Thymus (tissue), 11 donors: ENCODE measurements around the gene LINGO1. TPM values are rescaled to one million over a fixed set of nuclear protein-coding genes. Genes with fewer than 3 reads are reported as not detected.

Source experiments
- DNase-seq, 9 donors: peaks; one replicate each; pipeline ENCODE4 v3.0.0-alpha.2; 2013; ENCODE audit warnings: low spot score in 9 of 9, low read depth in 6 of 9, missing footprints in 1 of 9
- H3K27ac ChIP-seq, 2 donors: one replicate each; pipeline ENCODE4 v1.5.1; 2013; ENCODE audit warnings: control low read depth in 1 of 2, low read depth in 1 of 2, low read length in 1 of 2, mild to moderate bottlenecking in 1 of 2, moderate library complexity in 1 of 2
- H3K27me3 ChIP-seq, 2 donors: one replicate each; pipeline ENCODE4 v1.5.1; 2013; ENCODE audit warnings: low read length in 1 of 2; ENCODE audit not compliant: control insufficient read depth in 2 of 2, insufficient read depth in 1 of 2
- H3K36me3 ChIP-seq, 2 donors: one replicate each; pipeline ENCODE4 v1.5.1; 2013; ENCODE audit warnings: low read length in 1 of 2, mild to moderate bottlenecking in 1 of 2, moderate library complexity in 1 of 2; ENCODE audit not compliant: control insufficient read depth in 2 of 2, insufficient read depth in 2 of 2
- H3K4me1 ChIP-seq, 2 donors: one replicate each; pipeline ENCODE4 v1.5.1; 2013; ENCODE audit warnings: low read length in 2 of 2; ENCODE audit not compliant: control insufficient read depth in 2 of 2, insufficient read depth in 2 of 2
- H3K4me3 ChIP-seq, 2 donors: one replicate each; pipeline ENCODE4 v1.5.1; 2013; ENCODE audit warnings: low read length in 2 of 2, control low read depth in 1 of 2, mild to moderate bottlenecking in 1 of 2
- H3K9me3 ChIP-seq, 2 donors: one replicate each; pipeline ENCODE4 v1.5.1; 2013; ENCODE audit warnings: low read length in 1 of 2, mild to moderate bottlenecking in 1 of 2; ENCODE audit not compliant: control insufficient read depth in 2 of 2, insufficient read depth in 1 of 2
- WGBS: extraction: QIAGEN DNeasy Blood & Tissue Kit; methylation state at CpG from one replicate; pipeline ENCODE4 v1.1.7; 2013; 5-methylcytosine and 5-hydroxymethylcytosine counted together
- polyA plus RNA-seq: library from polyadenylated mRNA; stranded (reverse); fragments of 200-250 nt; gene quantifications from one replicate; pipeline ENCODE4 v1.2.3, GENCODE V29; 2013
- total RNA-seq: library from RNA; stranded (reverse); fragments of 120-200 nt; gene quantifications from one replicate; pipeline ENCODE4 v1.2.4, GENCODE V29; 2013
- donor health status: healthy.

LINGO1 gene
- total and polyA plus RNA-seq, 2 donors: 0.24 to 0.75 TPM

DNA sequence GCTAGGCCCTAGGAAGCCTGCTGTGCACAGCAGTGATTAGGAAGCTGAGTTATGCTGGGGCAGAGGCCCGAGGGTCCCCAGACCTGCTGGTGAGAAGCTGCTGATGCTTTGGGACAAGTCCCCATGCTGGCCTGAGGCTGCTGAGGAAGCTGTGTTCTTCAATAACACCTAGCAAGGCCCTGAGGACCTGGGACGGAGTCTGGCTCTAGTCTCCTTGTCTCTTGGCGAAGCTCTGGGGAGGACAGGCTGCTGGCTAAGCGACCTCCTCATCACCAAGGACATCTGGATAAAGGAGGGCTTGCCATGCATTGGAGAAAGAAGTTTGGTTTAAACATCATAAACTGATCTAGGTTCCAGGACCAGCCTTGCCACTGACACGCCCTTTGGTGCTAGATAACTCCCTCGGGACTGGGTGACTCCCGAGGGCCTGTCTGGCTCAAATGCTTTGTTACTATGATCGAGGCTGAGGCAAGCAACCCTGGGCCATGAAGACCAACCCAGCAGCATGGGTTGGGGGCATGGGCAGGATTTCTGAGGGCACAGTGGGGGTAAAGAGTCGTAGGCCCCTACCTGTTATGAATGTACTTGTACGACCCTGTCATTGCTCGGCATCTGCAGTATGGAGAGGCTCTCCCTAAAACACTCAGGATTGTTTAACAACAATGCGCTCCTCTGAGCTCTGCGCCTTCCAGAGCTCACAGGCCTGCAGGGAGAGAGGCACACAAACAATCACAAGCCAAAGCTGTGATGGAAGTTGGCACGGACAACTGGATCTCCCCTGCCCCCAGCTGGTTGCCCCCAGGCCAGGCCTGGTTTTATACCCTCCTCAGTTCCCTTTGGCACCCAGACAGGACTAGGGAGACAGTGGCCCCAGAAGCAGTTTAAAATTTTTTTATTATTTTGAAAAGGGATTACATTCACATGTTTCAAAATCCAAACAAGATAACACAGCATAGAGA, 64.4 kb downstream of the LINGO1 start:
- H3K36me3 ChIP-seq: no peaks in the 10 kb centered on the region
- no peak overlapping the region for H3K27ac ChIP-seq
- no peaks in the 10 kb centered on the region for H3K9me3 ChIP-seq
- no peaks in the 10 kb centered on the region for H3K27me3 ChIP-seq
- WGBS: 97% methylated on average over 14 of the region's 14 CpGs
- no peaks in the 10 kb centered on the region for H3K4me1 ChIP-seq
- DNase-seq: no peak
- no peak overlapping the region for H3K4me3 ChIP-seq

DNA sequence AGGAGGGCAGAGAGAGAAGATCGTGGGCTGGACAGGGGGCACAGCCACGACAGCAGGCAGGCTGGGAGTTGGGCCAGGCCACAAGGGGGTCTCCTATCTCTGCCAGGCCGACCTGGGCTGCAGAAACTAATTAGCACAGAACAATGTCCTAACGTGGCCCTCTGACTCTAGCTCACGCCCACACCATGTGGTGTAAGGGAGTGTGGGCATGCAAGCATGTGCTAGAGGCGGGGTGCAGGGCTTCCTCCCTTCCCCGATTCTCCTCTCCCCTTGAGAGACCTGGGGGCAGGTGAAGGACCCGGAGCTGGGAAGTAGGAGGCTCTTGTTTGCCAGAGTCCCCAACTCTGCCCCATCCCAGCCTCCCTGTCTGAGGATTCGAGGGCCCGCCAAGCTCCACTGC, 65.5 kb downstream of the LINGO1 start:
- 95% methylated on average over 10 of the region's 10 CpGs for WGBS
- Histone ChIP-seq H3K9me3 (no peaks in the 10 kb centered on the region), H3K4me1 (no peaks in the 10 kb centered on the region), H3K27ac (no peak overlapping the region), H3K36me3 (no peaks in the 10 kb centered on the region), H3K4me3 (no peak overlapping the region), H3K27me3 (no peaks in the 10 kb centered on the region)
- no peak for DNase-seq

DNA sequence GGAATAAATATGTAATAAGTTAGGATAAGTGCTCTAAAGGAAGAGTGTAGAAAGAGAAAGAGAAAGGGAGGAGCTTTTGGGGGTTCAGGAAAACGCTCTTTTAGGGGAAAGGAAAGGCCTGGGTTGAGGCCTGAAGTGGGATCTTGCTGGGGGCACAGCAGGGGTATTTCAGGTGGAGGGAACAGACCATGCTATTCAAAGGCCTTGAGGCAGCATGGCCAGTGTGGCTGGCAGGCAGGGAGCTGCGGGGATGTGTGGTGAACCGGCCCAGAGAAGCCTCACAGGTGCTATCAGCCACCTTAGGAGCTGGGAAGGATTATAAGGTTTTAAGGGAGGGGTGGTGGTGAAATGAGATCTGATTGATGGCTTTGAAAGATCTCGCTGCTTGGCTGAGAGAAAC, 66.6 kb downstream of the LINGO1 start:
- no peaks in the 10 kb centered on the region for H3K9me3 ChIP-seq
- no peaks in the 10 kb centered on the region for H3K27me3 ChIP-seq
- H3K36me3 ChIP-seq: no peaks in the 10 kb centered on the region
- no peak overlapping the region for H3K4me3 ChIP-seq
- no peaks in the 10 kb centered on the region for H3K4me1 ChIP-seq
- DNase-seq: no peak
- 93% methylated on average over 4 of the region's 4 CpGs for WGBS
- H3K27ac ChIP-seq: no peak overlapping the region

DNA sequence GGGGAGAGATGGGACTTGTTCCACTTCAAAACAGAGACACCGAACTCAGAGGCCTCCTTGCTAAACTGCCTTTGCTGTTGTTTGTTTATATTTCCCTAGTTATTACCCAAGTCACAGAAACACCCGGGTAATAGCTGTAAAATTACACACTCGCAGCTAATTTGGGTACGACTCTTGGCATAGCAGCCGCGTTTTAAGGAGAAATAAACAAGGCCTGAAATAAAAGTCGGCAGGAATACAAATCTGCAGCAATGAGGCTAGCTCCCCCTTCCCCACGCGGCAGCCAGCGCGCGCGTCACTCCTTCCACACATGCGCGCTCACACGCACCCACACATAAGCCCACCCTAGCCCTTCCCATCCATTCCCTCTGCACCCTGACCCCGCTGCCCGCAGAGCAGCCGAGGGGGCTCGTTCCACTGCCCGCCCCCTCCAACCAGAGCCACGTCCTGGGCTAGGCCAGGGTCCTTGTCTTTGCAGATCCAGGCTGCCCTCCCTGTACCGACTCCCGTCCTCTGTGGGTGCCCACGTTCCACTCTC, 67.3 kb downstream of the LINGO1 start:
- H3K27ac ChIP-seq: no peak overlapping the region
- H3K36me3 ChIP-seq: no peaks in the 10 kb centered on the region

DNA sequence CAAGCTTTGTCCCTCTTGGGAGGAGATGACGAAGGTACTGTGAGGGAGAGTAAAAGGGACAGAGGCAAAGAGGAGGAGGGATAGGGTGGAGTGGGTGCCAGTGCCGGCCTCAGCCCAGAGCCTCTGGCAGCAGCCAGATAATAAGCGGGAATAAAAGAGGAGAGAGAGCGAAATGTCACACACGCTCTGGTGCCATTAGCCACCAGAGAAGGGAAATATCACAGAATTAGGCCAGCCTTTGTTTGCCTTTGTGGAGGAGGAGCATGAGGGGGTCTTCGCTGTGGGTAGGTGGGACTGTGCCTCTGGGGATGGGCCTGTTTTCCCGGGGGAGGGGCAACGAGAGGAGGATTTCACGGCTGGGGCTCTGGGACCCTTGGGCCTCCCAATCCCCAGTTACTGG, 67.8 kb downstream of the LINGO1 start:
- Histone ChIP-seq H3K27me3 (no peaks in the 10 kb centered on the region), H3K9me3 (no peaks in the 10 kb centered on the region), H3K36me3 (no peaks in the 10 kb centered on the region), H3K4me3 (no peak overlapping the region), H3K4me1 (no peaks in the 10 kb centered on the region), H3K27ac (no peak overlapping the region)
- no peak for DNase-seq
- 94% methylated on average over 9 of the region's 9 CpGs for WGBS

More for the DNA sequence above, 67.3 kb downstream of the LINGO1 start:
- no peaks in the 10 kb centered on the region for H3K9me3 ChIP-seq
- DNase-seq: no peak
- 98% methylated on average over 25 of the region's 25 CpGs for WGBS
- H3K27me3 ChIP-seq: no peaks in the 10 kb centered on the region
- H3K4me1 ChIP-seq: no peaks in the 10 kb centered on the region
- no peak overlapping the region for H3K4me3 ChIP-seq

DNA sequence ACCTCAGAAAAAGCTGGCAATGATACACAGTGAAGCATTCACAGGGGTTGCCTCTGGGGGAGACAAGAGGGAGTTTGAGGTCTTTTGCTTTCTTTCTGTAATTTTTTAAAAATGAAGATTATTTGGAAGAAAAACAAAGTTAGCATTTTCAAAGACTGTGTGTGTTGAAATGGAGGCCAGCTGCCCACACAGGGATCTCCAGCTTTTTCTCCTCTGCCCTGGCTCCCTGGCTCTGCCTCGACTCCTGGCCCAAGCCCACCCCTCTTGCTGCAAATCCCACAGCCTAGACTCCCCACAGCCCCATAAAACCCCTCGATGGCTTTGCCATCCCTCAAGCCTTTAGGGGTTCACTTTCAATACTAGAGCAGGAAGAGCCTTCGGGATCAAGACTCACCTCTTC, 68.4 kb downstream of the LINGO1 start:
- no peak for DNase-seq
- H3K27me3 ChIP-seq: no peaks in the 10 kb centered on the region
- H3K27ac ChIP-seq: no peak overlapping the region
- no peaks in the 10 kb centered on the region for H3K4me1 ChIP-seq
- H3K9me3 ChIP-seq: no peaks in the 10 kb centered on the region
- H3K4me3 ChIP-seq: no peak overlapping the region
- 93% methylated on average over 3 of the region's 3 CpGs for WGBS
- H3K36me3 ChIP-seq: no peaks in the 10 kb centered on the region

DNA sequence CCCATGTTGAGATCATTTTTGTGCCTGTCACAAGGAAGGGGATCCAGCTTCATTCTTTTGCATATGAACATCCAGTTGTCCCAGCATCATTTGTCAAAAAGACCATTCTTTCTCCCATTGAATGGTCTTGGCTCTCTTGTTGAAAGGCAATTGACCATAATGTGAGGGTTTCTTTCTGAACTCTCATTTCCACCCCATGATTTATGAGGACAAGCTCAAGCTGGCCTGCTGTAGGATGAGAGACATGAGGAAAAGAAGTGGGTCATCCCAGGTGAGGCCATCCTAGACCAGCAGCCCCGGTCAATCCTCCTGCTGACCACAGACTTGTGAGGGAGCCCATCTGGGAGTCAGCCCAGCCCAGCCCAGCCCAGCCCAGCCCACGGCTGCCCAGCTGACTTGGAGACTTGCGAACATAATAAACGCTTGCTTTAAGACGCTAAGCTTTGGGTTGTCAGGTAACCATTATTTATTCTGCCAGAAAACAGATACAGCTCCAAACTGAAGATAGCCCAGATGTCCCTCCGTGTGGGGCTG, 69.0 kb downstream of the LINGO1 start:
- H3K27me3 ChIP-seq: no peaks in the 10 kb centered on the region
- no peak overlapping the region for H3K27ac ChIP-seq
- no peak for DNase-seq
- H3K4me1 ChIP-seq: no peaks in the 10 kb centered on the region
- H3K36me3 ChIP-seq: no peaks in the 10 kb centered on the region
- H3K4me3 ChIP-seq: no peak overlapping the region
- WGBS: 95% methylated on average over 6 of the region's 6 CpGs
- H3K9me3 ChIP-seq: no peaks in the 10 kb centered on the region

Other genes starting within 250 kb of the LINGO1 start
- gene PEAK1, start 212.8 kb downstream of the LINGO1 start, total RNA-seq: 7.8 TPM
- 4.7 TPM for gene PEAK1, start 212.8 kb downstream of the LINGO1 start, polyA plus RNA-seq
- 33.0 TPM for gene HMG20A, start 212.0 kb downstream of the LINGO1 start, total RNA-seq
- 25.8 TPM for gene HMG20A, start 212.0 kb downstream of the LINGO1 start, polyA plus RNA-seq